ENCODE data around the gene NEK10.

NEK10 gene

DNA sequence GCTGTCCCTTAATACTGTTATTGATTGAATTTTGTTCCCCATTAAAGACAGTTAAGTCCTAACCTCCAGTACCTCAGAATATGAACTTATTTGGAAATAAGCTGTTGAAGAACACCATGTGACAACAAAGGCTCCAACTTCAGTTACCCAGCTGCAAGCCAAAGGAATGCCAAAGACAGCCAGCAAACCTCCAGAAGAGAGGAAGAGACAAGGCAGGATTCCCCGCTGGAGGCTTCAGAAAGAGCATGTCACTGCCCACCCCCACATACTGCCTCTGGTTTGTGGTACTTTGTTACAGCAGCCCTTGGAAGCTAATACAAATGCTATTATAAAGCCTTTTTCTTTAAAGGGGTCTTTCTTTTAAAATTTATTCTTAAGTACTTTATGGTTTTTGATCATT, 18.4 kb upstream of the NEK10 start:
- Histone ChIP-seq H3K4me3 (ENCODE audit: severe bottlenecking) (no peak overlapping the region), H3K27ac (ENCODE audit: poor library complexity, severe bottlenecking) (no peak overlapping the region), H3K9me3 (ENCODE audit: severe bottlenecking) (no peaks in the 10 kb centered on the region), H3K4me1 (ENCODE audit: insufficient read depth, poor library complexity, severe bottlenecking) (no peaks in the 10 kb centered on the region), H3K36me3 (ENCODE audit: low read depth) (peaks cover 92% of the 10 kb centered on the region), H3K27me3 (ENCODE audit: insufficient read depth, poor library complexity, severe bottlenecking) (no peaks in the 10 kb centered on the region)
- DNase-seq (ENCODE audit: low spot score): no peak
- ATAC-seq (ENCODE audit: low read depth): no peak
- TF ChIP-seq, protein P1, sequence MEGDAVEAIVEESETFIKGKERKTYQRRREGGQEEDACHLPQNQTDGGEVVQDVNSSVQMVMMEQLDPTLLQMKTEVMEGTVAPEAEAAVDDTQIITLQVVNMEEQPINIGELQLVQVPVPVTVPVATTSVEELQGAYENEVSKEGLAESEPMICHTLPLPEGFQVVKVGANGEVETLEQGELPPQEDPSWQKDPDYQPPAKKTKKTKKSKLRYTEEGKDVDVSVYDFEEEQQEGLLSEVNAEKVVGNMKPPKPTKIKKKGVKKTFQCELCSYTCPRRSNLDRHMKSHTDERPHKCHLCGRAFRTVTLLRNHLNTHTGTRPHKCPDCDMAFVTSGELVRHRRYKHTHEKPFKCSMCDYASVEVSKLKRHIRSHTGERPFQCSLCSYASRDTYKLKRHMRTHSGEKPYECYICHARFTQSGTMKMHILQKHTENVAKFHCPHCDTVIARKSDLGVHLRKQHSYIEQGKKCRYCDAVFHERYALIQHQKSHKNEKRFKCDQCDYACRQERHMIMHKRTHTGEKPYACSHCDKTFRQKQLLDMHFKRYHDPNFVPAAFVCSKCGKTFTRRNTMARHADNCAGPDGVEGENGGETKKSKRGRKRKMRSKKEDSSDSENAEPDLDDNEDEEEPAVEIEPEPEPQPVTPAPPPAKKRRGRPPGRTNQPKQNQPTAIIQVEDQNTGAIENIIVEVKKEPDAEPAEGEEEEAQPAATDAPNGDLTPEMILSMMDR (IDR thresholded peaks at IDR 0.05; ENCODE audit: poor library complexity, severe bottlenecking): no peak

- DNase-seq (ENCODE audit: low spot score): no peak
- no peak for ATAC-seq (ENCODE audit: low read depth)
- Histone ChIP-seq H3K4me3 (ENCODE audit: severe bottlenecking) (no peak overlapping the region), H3K36me3 (ENCODE audit: low read depth) (peaks cover 94% of the 10 kb centered on the region), H3K9me3 (ENCODE audit: severe bottlenecking) (no peaks in the 10 kb centered on the region), H3K27ac (ENCODE audit: poor library complexity, severe bottlenecking) (no peak overlapping the region), H3K4me1 (ENCODE audit: insufficient read depth, poor library complexity, severe bottlenecking) (no peaks in the 10 kb centered on the region), H3K27me3 (ENCODE audit: insufficient read depth, poor library complexity, severe bottlenecking) (no peaks in the 10 kb centered on the region)
- TF ChIP-seq, protein P1 (IDR thresholded peaks at IDR 0.05; ENCODE audit: poor library complexity, severe bottlenecking): no peak
Observed at GRCh38 chr3:27385504-27385903, 16.3 kb upstream of the NEK10 start.

GRCh38 chr3:27384191-27384590, 15.0 kb upstream of the NEK10 start:
- no peak for ATAC-seq (ENCODE audit: low read depth)
- DNase-seq (ENCODE audit: low spot score): no peak

GRCh38 chr3:27380433-27381357, 11.5 kb upstream of the NEK10 start:
- Histone ChIP-seq H3K27me3 (ENCODE audit: insufficient read depth, poor library complexity, severe bottlenecking) (no peaks in the 10 kb centered on the region), H3K4me1 (ENCODE audit: insufficient read depth, poor library complexity, severe bottlenecking) (no peaks in the 10 kb centered on the region), H3K9me3 (ENCODE audit: severe bottlenecking) (no peaks in the 10 kb centered on the region), H3K36me3 (ENCODE audit: low read depth) (peaks cover 89% of the 10 kb centered on the region), H3K27ac (ENCODE audit: poor library complexity, severe bottlenecking) (no peak overlapping the region), H3K4me3 (ENCODE audit: severe bottlenecking) (no peak overlapping the region)
- ATAC-seq (ENCODE audit: low read depth): no peak
- TF ChIP-seq, protein P1 (IDR thresholded peaks at IDR 0.05; ENCODE audit: poor library complexity, severe bottlenecking): no peak
- no peak for DNase-seq (ENCODE audit: low spot score)

More at GRCh38 chr3:27384191-27384590, 15.0 kb upstream of the NEK10 start:
- H3K27me3 ChIP-seq (ENCODE audit: insufficient read depth, poor library complexity, severe bottlenecking): no peaks in the 10 kb centered on the region
- no peak overlapping the region for H3K4me3 ChIP-seq (ENCODE audit: severe bottlenecking)
- H3K27ac ChIP-seq (ENCODE audit: poor library complexity, severe bottlenecking): no peak overlapping the region
- H3K9me3 ChIP-seq (ENCODE audit: severe bottlenecking): no peaks in the 10 kb centered on the region
- peaks cover 91% of the 10 kb centered on the region for H3K36me3 ChIP-seq (ENCODE audit: low read depth)
- H3K4me1 ChIP-seq (ENCODE audit: insufficient read depth, poor library complexity, severe bottlenecking): no peaks in the 10 kb centered on the region
- TF ChIP-seq, protein P1 (IDR thresholded peaks at IDR 0.05; ENCODE audit: poor library complexity, severe bottlenecking): no peak

DNA sequence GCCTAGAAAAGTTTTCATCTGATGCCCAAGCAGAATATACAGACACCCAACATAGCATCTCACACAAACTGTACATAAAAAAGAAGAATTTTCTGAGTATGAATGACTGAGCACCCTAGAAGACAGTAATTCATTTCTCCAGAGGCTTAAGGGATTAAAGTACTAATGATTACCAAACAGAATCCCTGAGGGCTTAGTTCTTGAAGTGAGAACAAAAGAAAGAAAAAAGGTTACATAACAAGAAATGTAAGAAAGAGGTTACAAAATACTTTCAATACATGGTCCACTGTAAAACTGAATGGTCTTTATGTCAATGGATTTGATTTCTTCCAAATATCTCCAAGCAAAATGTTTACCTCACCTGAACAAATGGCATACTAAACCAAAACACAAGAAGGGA, 9.1 kb upstream of the NEK10 start:
- H3K27ac ChIP-seq (ENCODE audit: poor library complexity, severe bottlenecking): no peak overlapping the region
- no peaks in the 10 kb centered on the region for H3K4me1 ChIP-seq (ENCODE audit: insufficient read depth, poor library complexity, severe bottlenecking)
- TF ChIP-seq, protein P1 (IDR thresholded peaks at IDR 0.05; ENCODE audit: poor library complexity, severe bottlenecking): no peak
- H3K36me3 ChIP-seq (ENCODE audit: low read depth): peaks cover 87% of the 10 kb centered on the region
- H3K9me3 ChIP-seq (ENCODE audit: severe bottlenecking): no peaks in the 10 kb centered on the region
- DNase-seq (ENCODE audit: low spot score): no peak
- no peak for ATAC-seq (ENCODE audit: low read depth)
- no peak overlapping the region for H3K4me3 ChIP-seq (ENCODE audit: severe bottlenecking)
- no peaks in the 10 kb centered on the region for H3K27me3 ChIP-seq (ENCODE audit: insufficient read depth, poor library complexity, severe bottlenecking)
